Measurements from ENCODE around the gene LCN6. TPM values are rescaled to one million over a fixed set of nuclear protein-coding genes. Genes with fewer than 3 reads are reported as not detected.

LCN6 gene
- total and polyA plus RNA-seq, 4 donors, result 1.4 to 12.3 (median 8.6) TPM; not detected in 1

- no peak for ATAC-seq (ENCODE audit: insufficient read depth, low FRiP score)
- Histone ChIP-seq H3K27me3 (ENCODE audit: control insufficient read depth in 3 of 3, insufficient read depth in 3 of 3, low read length in 2 of 3) (no peaks in the 10 kb centered on the region), H3K36me3 (ENCODE audit: control insufficient read depth in 4 of 4, insufficient read depth in 4 of 4, low read length in 4 of 4) (peaks cover 5 to 31% (median 9%) of the 10 kb centered on the region in 4 donors), H3K9ac (ENCODE audit: insufficient read depth in 1 of 2, low read length in 2 of 2) (no peak overlapping the region), H3K4me1 (ENCODE audit: control insufficient read depth in 5 of 5, insufficient read depth in 5 of 5, low read length in 5 of 5) (peaks cover 0 to 24% (median 11%) of the 10 kb centered on the region in 5 donors), H3K4me3 (no peak overlapping the region), H3K9me3 (ENCODE audit: control insufficient read depth in 4 of 4, insufficient read depth in 3 of 4, low read length in 3 of 4) (no peaks in the 10 kb centered on the region), H3K27ac (ENCODE audit: low read depth in 1 of 2, low read length in 1 of 2) (peak overlapping the region in 1 of 2 donors; percentile 40)
- WGBS, 2 donors, result 44 to 55% methylated on average over 24 of the region's 24 CpGs
- TF ChIP-seq CTCF (IDR thresholded peaks at IDR 0.05; ENCODE audit: control extremely low read depth, extremely low read depth), result no peak
- DNase-seq, result no peak
Observed at GRCh38 chr9:136719195-136719880, 29.0 kb downstream of the LCN6 start.

GRCh38 chr9:136718345-136719194 is 29.8 kb downstream of the LCN6 start:
- Histone ChIP-seq H3K9me3 (ENCODE audit: control insufficient read depth in 4 of 4, insufficient read depth in 3 of 4, low read length in 3 of 4) (no peaks in the 10 kb centered on the region), H3K36me3 (ENCODE audit: control insufficient read depth in 4 of 4, insufficient read depth in 4 of 4, low read length in 4 of 4) (peaks cover 1 to 24% (median 4%) of the 10 kb centered on the region in 4 donors), H3K27me3 (ENCODE audit: control insufficient read depth in 3 of 3, insufficient read depth in 3 of 3, low read length in 2 of 3) (no peaks in the 10 kb centered on the region), H3K27ac (ENCODE audit: low read depth in 1 of 2, low read length in 1 of 2) (peak overlapping the region in 1 of 2 donors; percentile 5), H3K9ac (ENCODE audit: insufficient read depth in 1 of 2, low read length in 2 of 2) (no peak overlapping the region), H3K4me1 (ENCODE audit: control insufficient read depth in 5 of 5, insufficient read depth in 5 of 5, low read length in 5 of 5) (peaks cover 0 to 27% (median 12%) of the 10 kb centered on the region in 5 donors), H3K4me3 (no peak overlapping the region)
- no peak for TF ChIP-seq CTCF (IDR thresholded peaks at IDR 0.05; ENCODE audit: control extremely low read depth, extremely low read depth)
- ATAC-seq (ENCODE audit: insufficient read depth, low FRiP score) (no peak), DNase-seq (no peak)
- WGBS, 2 donors, result 54 to 58% methylated on average over 20 of the region's 20 CpGs

GRCh38 chr9:136717399-136717798 is 30.9 kb downstream of the LCN6 start:
- H3K4me1 ChIP-seq (ENCODE audit: control insufficient read depth in 5 of 5, insufficient read depth in 5 of 5, low read length in 5 of 5), result peaks cover 0 to 33% (median 18%) of the 10 kb centered on the region in 5 donors
- ATAC-seq (ENCODE audit: insufficient read depth, low FRiP score) (no peak), DNase-seq (no peak)
- peak overlapping the region in 1 of 2 donors; percentile 43 for H3K27ac ChIP-seq (ENCODE audit: low read depth in 1 of 2, low read length in 1 of 2)
- no peaks in the 10 kb centered on the region for H3K27me3 ChIP-seq (ENCODE audit: control insufficient read depth in 3 of 3, insufficient read depth in 3 of 3, low read length in 2 of 3)
- H3K9ac ChIP-seq (ENCODE audit: insufficient read depth in 1 of 2, low read length in 2 of 2), result no peak overlapping the region
- no peak for TF ChIP-seq CTCF (IDR thresholded peaks at IDR 0.05; ENCODE audit: control extremely low read depth, extremely low read depth)
- no peak overlapping the region for H3K4me3 ChIP-seq
- 81 to 82% methylated on average over 15 to 16 of the region's 16 CpGs for WGBS, 2 donors
- peaks cover 0 to 12% (median 0%) of the 10 kb centered on the region in 4 donors for H3K36me3 ChIP-seq (ENCODE audit: control insufficient read depth in 4 of 4, insufficient read depth in 4 of 4, low read length in 4 of 4)
- H3K9me3 ChIP-seq (ENCODE audit: control insufficient read depth in 4 of 4, insufficient read depth in 3 of 4, low read length in 3 of 4), result no peaks in the 10 kb centered on the region

All from lung (tissue), 12 donors.